Esophagus muscularis mucosa (tissue), 4 donors: ENCODE data around the gene PRKCE. TPM values are rescaled to one million over a fixed set of nuclear protein-coding genes. Genes with fewer than 3 reads are reported as not detected.

Experiments used
- DNase-seq: peaks from one replicate; pipeline ENCODE4 v3.0.0-alpha.2; 2017; ENCODE audit errors: extremely low spot score
- H3K27ac ChIP-seq, 4 donors: fragments of 200-600 bp; sonication (generic); replicated peaks in 1 of 4; 1 replicate in 3 of 4; 2 replicates in 1 of 4; pipeline ENCODE4 v1.5.1; 2016 to 2019; ENCODE audit warnings: mild to moderate bottlenecking in 1 of 4
- H3K27me3 ChIP-seq, 4 donors: fragments of 200-600 bp; sonication (generic); one replicate each; pipeline versions ENCODE4 v1.5.1 to v1.6.0; 2016 to 2019
- H3K36me3 ChIP-seq, 4 donors: fragments of 200-600 bp; sonication (generic); one replicate each; pipeline ENCODE4 v1.5.1; 2016 to 2019
- H3K4me1 ChIP-seq, 4 donors: fragments of 200-600 bp; sonication (generic); one replicate each; pipeline ENCODE4 v1.5.1; 2016 to 2019
- H3K4me3 ChIP-seq, 4 donors: fragments of 200-600 bp; sonication (generic); 1 replicate in 2 of 4; 2 replicates in 2 of 4; pipeline ENCODE4 v1.5.1; 2016 to 2019; ENCODE audit warnings: mild to moderate bottlenecking in 4 of 4, moderate library complexity in 1 of 4
- H3K9me3 ChIP-seq, 4 donors: fragments of 200-600 bp; sonication (generic); 1 replicate in 3 of 4; 2 replicates in 1 of 4; pipeline ENCODE4 v1.5.1; 2016 to 2019
- CTCF ChIP-seq, 3 experiments: fragments of 200-600 bp in 2 of 3; fragments of 450-650 bp in 1 of 3; sonication (generic) in 2 of 3; IDR thresholded peaks; one replicate each; pipeline ENCODE4 v1.5.1; 2017 to 2019; ENCODE audit warnings: antibody characterized with exemption in 3 of 3, mild to moderate bottlenecking in 2 of 3, moderate library complexity in 1 of 3
- EP300 ChIP-seq: sonication (generic); formaldehyde crosslinking; IDR thresholded peaks from one replicate; pipeline ENCODE4 v1.6.1; 2017; ENCODE audit warnings: antibody characterized with exemption
- POLR2A ChIP-seq: fragments of 450-650 bp; IDR thresholded peaks from one replicate; pipeline ENCODE4 v1.6.1; 2017; ENCODE audit warnings: antibody characterized with exemption, moderate library complexity, mild to moderate bottlenecking, low read depth
- POLR2AphosphoS5 ChIP-seq, 2 donors: sonication (generic); formaldehyde crosslinking; IDR thresholded peaks; one replicate each; pipeline ENCODE4 v1.6.1; 2017; ENCODE audit warnings: antibody characterized with exemption in 2 of 2
- WGBS: methylation state at CpG from one replicate; pipeline ENCODE4 v1.1.5; 2018; 5-methylcytosine and 5-hydroxymethylcytosine counted together
- intact Hi-C: fragments of 100-400 bp; cut with DNase I; formaldehyde crosslinking; loops from one replicate; pipeline ENCODE4 v1.15.1; 2023
- total RNA-seq, 4 donors: library from RNA; depleted of rRNA; stranded (reverse); fragments of >200 nt; gene quantifications; one replicate each; pipeline versions ENCODE4 v1.1.0 to v1.2.1, GENCODE V29; 2016

The PRKCE gene
- total RNA-seq, 4 donors from 2014 or later: 11.6 to 21.1 (median 13.0) TPM

DNA sequence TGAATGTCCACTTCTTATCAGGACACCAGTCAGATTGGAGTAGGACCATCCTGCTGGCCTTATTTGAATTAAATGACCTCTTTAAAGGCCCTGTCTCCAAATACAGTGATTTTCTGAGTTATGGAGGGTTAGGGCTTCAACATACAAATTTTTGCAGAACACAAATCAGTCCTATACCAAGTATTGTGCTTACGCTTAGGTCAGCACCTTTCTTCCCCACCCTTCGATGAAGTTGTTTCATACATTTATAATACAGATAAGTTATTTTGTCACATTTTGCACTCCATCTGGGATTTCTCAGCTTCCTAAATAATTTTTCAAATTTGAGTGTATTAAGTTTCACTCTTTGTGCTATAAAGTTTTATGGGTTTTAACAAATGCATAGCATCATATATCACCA, 455.2 kb downstream of the PRKCE start:
- peaks cover 0 to 6% (median 0%) of the 10 kb centered on the region in 4 donors for H3K9me3 ChIP-seq
- H3K36me3 ChIP-seq: peaks cover 0 to 8% (median 3%) of the 10 kb centered on the region in 4 donors
- H3K4me3 ChIP-seq: no peak overlapping the region
- no peak for TF ChIP-seq EP300
- no peak for TF ChIP-seq POLR2AphosphoS5 (IDR thresholded peaks at IDR 0.05)
- no peak for TF ChIP-seq CTCF (IDR thresholded peaks at IDR 0.05)
- no peak for TF ChIP-seq POLR2A
- H3K27ac ChIP-seq: no peak overlapping the region
- H3K27me3 ChIP-seq: no peaks in the 10 kb centered on the region
- WGBS: 0% methylated on average over 2 of the region's 2 CpGs
- intact Hi-C loops: no loop called here
- no peaks in the 10 kb centered on the region for H3K4me1 ChIP-seq
- DNase-seq: no peak

DNA sequence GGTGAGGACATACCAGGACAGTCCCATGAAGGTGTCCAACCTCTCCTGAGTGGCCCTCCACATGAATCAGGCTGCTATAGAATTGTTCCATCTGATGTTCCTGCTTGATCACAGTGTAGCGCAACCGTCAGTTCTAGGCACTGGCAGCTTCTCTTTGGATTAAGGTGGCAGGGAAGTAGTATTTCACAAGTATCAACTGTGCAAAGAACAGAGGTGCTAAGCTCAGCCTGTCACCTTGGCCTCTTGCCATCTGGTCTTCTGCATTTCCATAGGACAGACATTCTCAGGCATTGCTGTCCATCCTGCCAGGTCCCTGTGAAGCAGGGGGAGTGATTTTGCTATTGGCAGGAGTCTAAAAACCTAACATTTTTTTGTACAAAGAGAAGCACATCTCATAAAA, 463.5 kb downstream of the PRKCE start:
- WGBS: 86% methylated on average over 2 of the region's 2 CpGs
- TF ChIP-seq EP300: no peak
- no peak for TF ChIP-seq POLR2AphosphoS5 (IDR thresholded peaks at IDR 0.05)
- TF ChIP-seq CTCF (IDR thresholded peaks at IDR 0.05): no peak
- no peak for TF ChIP-seq POLR2A
- intact Hi-C loops: no loop called here
- no peaks in the 10 kb centered on the region for H3K9me3 ChIP-seq
- H3K36me3 ChIP-seq: no peaks in the 10 kb centered on the region
- no peaks in the 10 kb centered on the region for H3K27me3 ChIP-seq
- no peak for DNase-seq
- H3K4me1 ChIP-seq: peaks cover 18 to 30% (median 22%) of the 10 kb centered on the region in 4 donors
- H3K27ac ChIP-seq: no peak overlapping the region
- no peak overlapping the region for H3K4me3 ChIP-seq

DNA sequence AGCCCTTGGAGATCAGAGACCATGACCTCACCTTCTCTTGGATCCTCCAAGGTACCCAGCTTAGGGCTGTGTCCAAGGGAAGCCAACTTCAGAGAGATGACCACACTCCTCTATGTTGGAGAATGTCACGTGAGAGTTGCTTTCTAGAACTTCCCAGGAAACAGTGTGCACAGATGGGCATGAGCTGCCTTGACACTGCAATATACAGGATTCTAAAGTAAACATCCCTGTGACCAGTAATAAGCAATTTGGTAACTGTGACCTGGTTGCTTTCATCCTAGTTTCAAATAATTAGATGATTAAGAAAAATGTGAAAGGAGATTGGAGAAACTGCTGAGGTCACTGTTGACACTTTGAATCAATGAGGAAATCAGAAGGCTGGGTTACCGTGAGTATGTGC, 464.7 kb downstream of the PRKCE start:
- Histone ChIP-seq H3K27ac (no peak overlapping the region), H3K36me3 (no peaks in the 10 kb centered on the region), H3K27me3 (no peaks in the 10 kb centered on the region), H3K9me3 (no peaks in the 10 kb centered on the region), H3K4me1 (peaks cover 18 to 36% (median 30%) of the 10 kb centered on the region in 4 donors), H3K4me3 (no peak overlapping the region)
- intact Hi-C loops: no loop called here
- TF ChIP-seq POLR2AphosphoS5 (IDR thresholded peaks at IDR 0.05): no peak
- TF ChIP-seq CTCF (IDR thresholded peaks at IDR 0.05): no peak
- no peak for TF ChIP-seq POLR2A
- no peak for TF ChIP-seq EP300
- WGBS: 79% methylated on average over 2 of the region's 2 CpGs
- no peak for DNase-seq

DNA sequence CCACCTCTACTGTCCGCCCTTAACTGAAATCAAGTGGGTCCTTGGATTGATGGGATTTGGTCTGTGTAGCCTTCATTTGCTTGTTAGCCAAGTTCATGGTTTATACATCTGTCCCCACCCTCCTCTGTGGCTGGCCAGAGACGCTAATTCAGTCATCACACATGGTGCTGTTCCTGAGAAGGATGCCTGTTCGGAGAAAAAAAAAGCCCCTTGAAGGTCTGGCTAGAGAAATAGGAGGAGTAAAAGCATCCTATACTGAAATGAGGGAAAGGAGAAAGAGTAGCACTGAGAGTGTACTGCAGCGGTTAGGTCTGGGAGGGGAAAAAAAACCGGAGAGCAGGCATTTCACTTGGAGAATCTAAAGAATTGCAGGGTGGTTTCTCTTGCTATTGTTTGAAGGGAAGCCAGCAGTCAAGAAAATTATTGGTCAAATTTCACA, 465.1 kb downstream of the PRKCE start:
- DNase-seq: no peak
- intact Hi-C loops: no loop called here
- WGBS: 75% methylated on average over 5 of the region's 5 CpGs
- Histone ChIP-seq H3K4me3 (no peak overlapping the region), H3K27me3 (no peaks in the 10 kb centered on the region), H3K4me1 (peaks cover 18 to 39% (median 32%) of the 10 kb centered on the region in 4 donors), H3K27ac (no peak overlapping the region), H3K9me3 (no peaks in the 10 kb centered on the region), H3K36me3 (no peaks in the 10 kb centered on the region)
- TF ChIP-seq POLR2A (no peak), CTCF (IDR thresholded peaks at IDR 0.05) (no peak), POLR2AphosphoS5 (IDR thresholded peaks at IDR 0.05) (no peak), EP300 (no peak)

DNA sequence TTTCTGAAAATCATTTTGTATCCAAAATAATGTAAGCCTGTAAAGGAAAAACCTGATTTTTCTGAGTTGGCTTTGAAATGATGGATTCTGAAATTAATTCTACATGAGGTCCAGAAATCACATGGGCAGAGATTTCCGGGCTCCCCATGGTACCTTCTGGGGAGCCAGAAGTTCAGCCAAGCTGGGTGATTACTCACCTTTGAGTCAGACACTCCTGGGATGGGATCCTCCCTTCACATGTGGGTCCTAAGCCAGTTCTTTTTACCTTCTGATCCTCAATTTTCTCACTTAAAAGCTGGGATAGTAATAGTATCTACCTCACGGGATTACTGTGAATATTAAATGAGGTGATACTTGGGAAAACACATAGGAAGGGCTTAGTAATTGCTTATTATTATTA, 465.9 kb downstream of the PRKCE start:
- Histone ChIP-seq H3K4me3 (no peak overlapping the region), H3K36me3 (no peaks in the 10 kb centered on the region), H3K27me3 (no peaks in the 10 kb centered on the region), H3K4me1 (peaks cover 18 to 39% (median 34%) of the 10 kb centered on the region in 4 donors), H3K27ac (no peak overlapping the region), H3K9me3 (no peaks in the 10 kb centered on the region)
- intact Hi-C loops: no loop called here
- no peak for TF ChIP-seq POLR2A
- no peak for TF ChIP-seq EP300
- no peak for TF ChIP-seq CTCF (IDR thresholded peaks at IDR 0.05)
- no peak for TF ChIP-seq POLR2AphosphoS5 (IDR thresholded peaks at IDR 0.05)
- no peak for DNase-seq
- WGBS: 83% methylated on average over 2 of the region's 2 CpGs
